CD4-positive, alpha-beta T cell treated with Interleukin-21 for 1 hour (primary cell): ENCODE data around the gene TTC16.
A peak's percentile ranks its signal among the peaks of the same experiment; 100 is the strongest.

Experiments
- DNase-seq: peaks from one replicate; pipeline ENCODE4 v3.0.0-alpha.2; 2020

TTC16 gene, protein sequence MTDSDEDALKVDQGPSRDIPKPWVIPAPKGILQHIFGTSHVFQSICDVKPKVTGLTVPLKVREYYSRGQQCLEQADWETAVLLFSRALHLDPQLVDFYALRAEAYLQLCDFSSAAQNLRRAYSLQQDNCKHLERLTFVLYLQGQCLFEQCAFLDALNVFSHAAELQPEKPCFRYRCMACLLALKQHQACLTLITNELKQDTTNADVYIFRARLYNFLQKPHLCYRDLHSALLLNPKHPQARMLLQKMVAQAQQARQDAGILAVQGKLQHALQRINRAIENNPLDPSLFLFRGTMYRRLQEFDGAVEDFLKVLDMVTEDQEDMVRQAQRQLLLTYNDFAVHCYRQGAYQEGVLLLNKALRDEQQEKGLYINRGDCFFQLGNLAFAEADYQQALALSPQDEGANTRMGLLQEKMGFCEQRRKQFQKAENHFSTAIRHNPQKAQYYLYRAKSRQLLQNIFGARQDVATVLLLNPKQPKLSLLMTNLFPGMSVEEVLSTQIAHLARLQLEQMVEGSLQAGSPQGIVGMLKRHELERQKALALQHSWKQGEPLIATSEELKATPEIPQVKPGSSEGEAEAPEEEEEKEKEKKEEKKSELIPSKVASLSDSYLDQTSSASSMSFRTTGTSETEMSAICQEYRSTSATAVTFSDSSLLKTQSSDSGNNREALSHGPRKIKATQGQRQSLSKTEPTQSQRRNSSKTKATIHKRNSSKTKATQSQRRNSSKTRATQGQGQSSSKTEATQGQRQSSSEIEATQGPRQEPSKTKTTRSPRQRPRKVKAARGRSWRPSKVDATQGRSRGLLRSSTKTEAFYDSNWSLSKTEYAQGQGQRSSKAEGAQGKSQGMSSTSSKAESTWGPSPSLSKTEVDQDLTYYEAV

DNA sequence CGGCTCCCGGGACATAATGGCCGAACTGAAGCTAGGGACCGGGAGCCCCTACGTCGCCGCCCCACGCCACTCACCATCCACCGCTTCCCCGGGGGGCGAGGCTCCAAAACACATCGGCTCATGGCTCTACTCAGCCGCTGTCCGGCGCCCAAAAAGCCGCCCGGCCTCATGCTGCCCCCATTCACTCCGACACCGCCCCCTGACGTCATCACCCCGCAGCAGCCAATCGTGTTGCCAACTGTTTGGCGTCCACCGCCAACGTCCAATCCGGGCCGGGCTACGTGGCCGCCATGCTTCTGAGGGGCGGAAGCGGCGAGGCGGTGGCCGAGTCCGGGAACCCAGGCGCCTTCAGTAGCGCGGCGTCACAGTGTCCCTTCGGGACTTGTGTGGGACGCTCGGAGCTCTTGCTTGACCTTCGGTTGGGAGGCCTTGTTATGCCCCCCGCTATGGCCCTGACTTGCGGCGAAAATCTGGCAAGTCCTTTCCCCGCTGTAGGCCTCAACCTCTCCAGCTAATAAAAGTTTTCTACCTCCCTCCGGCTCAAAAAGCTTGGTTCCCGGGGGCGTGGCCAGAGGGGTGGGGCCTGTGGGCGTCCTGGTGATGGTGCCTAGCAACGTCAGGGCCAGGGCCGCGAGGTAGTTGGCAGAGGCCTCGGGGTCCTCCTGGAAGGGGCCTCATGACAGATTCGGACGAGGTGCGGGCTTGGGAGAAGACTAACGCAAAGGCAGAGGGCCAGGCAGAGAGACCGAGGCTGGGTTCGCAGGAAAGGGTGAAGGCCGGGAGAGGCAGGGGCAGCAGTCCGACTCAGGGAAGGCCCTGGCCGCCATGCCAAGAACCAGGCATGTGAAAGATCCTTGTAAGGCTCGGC is at the start of gene TTC16, which contains the start of gene PTRH1:
TSS of gene TTC16 (plus strand) at position 610 of the 868 bp plus-strand sequence. CDS start at position 677, 67 bp downstream.
TSS of gene PTRH1 (minus strand) at position 194 of the 868 bp plus-strand sequence. CDS start at position 170, 24 bp downstream.
- peak; percentile 96 for DNase-seq

DNA sequence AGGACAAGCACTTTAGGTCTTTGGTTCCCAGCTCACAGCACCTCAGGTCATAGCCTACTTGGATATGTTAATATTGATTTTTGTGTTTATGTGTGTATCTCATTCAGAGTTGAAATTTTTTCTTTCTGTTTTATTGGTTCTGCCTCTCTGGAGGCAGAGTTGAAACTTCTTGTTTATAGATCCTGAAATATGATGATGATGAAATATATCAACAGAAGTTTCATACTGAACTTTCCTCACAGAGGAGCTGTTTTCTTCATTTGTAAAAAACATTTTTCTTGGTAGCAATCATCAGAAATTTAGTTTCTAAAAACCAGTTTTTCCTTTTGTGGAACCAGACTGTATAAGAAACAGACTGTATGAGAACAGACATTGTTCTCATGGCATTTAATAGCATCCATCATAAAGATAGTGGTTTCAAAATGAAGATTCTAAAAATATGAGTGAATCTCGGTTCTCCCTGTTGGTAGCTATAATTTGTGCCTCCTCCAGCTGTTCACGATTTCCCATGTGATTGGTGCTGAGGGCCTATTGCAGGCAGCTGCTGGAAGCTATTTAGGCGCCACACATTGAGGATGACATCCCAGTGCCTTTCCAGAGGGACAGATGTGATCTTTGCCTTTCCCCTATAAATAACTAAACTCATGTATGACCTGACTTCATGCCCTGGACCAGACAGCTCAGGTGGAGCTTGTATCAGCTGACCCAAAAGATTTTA is 48.6 kb upstream of the TTC16 start:
- DNase-seq = no peak

GRCh38 chr9:127667906-127668305 is 48.0 kb upstream of the TTC16 start:
- no peak for DNase-seq

- no peak for DNase-seq
Measured at GRCh38 chr9:127673234-127673633, 42.6 kb upstream of the TTC16 start.

DNA sequence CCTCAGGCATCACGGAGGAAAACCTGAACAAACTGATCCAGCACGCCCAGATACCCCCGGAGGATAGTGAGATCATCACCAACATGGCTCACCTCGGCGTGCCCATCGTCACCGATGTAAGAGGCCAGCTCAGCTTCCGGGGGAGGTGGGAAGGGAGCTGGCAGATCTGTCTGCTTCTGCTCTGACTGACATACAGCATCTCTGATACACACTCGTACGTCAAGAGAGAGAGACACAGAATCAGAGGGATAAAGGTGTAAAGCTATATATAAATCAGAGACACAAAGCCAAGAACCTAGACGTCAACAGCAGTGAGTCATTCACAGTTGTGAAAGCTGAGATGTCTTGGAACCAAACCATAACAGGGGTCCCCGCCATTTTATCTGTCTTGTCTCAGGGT is 39.2 kb upstream of the TTC16 start:
- DNase-seq = no peak

- DNase-seq = no peak
Measured at GRCh38 chr9:127679506-127679905, 36.4 kb upstream of the TTC16 start.

DNA sequence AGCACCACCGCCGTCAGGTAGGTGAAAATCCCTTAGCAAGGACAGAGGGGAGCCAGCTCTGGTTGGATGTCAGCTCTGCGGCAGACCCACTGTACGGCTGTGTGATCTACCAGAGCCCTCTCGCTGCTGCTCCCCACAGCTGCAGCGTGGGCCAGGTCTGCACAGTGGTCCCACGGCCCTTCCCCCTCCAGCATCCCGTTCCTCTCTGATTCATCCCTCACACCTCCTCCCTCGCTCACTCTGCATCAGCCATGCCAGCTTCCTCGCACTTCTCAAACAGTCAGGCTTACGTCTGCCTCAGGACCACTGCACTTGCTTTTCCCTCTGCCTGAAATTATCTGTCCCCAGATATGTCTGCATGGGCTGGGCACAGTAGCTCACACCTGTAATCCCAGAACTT is 35.7 kb upstream of the TTC16 start:
- no peak for DNase-seq

DNA sequence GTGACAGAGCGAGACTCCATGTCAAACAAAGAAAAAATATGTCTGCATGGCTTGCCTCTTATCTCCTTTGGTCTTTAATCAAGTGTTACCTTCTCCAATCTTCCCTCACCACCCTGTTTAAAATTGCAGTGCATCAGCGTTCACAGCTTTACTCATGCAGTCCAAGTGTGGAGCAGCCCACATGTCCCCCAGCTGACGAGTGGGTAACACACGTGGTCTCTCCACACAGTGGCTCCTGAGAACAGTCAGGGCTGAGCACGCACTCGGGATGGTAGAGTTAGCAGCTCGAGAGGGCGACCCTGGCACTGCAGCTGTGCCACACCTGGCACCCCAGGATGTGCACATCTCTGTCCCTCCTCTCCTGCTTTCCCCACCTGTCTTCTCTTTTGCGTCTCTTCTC is 35.0 kb upstream of the TTC16 start:
- no peak for DNase-seq

DNA sequence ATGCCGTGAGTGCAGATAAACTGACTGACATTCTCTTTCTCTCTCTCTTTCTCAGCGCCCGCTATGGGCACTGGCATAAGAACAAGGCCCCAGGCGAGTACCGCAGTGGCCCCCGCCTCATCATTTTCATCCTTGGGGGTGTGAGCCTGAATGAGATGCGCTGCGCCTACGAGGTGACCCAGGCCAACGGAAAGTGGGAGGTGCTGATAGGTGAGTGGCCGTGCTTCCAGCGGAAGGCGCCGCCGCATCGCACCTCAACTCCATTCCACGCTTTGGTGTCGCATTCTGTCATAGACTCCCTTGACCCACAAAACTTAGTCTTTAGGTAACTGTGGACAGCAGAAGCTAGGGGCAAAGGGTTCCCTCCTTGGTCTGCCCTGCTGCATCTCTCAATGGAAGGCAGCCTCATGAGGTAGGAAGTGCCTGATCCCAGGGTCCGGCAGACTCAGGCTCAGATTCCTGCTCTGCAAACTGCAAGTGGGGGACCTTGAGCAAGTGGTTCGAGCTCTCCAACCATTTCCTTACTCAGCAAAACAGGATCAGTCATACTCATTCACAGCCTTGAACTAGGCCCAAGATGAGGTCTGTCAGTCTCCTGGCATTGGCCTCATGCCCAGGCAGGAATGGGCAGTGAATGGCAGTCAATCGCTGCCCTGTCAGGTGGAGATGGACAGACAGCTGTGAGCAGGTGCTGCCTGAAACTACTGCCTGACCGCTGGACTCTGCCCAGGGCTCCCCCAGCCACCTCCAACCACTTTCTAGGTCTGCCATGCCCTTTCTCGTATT is 33.3 kb upstream of the TTC16 start:
- no peak for DNase-seq

- DNase-seq = no peak
Measured at GRCh38 chr9:127683723-127684122, 32.2 kb upstream of the TTC16 start.

GRCh38 chr9:127684576-127684975 is 31.3 kb upstream of the TTC16 start:
- no peak for DNase-seq

DNA sequence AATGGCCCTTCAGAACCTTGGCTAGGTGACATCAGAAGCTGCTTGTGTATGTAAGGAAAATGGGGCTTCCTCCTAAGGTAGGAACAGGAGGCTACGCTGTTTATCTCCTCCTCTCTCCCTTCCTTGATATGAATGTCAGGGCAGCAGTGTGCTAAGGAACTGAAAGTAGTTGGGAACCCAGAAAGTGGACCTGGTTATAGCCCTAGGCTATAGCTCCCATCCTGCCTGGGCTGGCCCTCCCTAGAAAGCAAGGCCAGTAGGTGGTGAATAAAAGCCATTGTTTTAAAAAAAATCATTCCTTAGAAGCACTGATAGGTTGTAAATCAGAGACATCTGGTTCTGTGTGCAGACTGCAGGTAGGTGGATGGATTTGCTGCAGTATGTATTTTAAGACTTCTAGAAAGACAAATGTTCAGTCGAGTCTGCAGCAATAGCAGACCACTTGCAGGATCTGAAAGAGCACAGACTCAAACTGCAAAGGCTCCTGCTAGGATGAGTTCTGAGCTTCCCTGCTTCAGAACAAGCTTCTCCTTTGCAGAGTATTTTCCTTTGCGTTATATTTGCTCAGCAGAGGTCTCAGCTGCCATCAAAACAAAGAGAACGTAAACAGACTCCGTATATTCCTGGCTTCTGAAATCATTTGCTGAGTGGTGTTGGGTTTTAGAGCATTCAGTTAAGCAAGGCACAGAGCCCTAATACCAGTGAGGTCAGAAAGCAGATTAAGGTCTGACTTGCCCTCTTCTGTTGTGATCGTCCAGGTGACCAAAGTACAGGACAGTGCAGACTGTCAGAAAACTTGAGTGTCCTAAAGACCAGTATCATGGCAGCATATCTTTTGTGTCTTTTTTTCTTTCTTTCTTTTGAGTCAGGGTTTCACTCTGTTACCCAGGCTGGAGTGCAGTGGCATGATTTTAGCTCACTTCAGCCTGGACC is 29.2 kb upstream of the TTC16 start:
- DNase-seq = no peak

- no peak for DNase-seq
Measured at GRCh38 chr9:127689329-127690000, 26.4 kb upstream of the TTC16 start.

DNA sequence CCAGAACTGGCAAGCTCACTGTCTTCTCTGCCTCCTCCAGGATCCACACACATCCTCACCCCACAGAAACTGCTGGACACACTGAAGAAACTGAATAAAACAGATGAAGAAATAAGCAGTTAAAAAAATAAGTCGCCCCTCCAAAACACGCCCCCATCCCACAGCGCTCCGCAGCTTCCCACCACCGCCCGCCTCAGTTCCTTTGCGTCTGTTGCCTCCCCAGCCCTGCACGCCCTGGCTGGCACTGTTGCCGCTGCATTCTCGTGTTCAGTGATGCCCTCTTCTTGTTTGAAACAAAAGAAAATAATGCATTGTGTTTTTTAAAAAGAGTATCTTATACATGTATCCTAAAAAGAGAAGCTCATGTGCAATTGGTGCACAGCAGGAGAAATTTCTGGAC is 25.1 kb upstream of the TTC16 start:
- no peak for DNase-seq

- DNase-seq = no peak
Measured at GRCh38 chr9:127692071-127692470, 23.8 kb upstream of the TTC16 start.

- no peak for DNase-seq
Measured at GRCh38 chr9:127693143-127693542, 22.7 kb upstream of the TTC16 start.

DNA sequence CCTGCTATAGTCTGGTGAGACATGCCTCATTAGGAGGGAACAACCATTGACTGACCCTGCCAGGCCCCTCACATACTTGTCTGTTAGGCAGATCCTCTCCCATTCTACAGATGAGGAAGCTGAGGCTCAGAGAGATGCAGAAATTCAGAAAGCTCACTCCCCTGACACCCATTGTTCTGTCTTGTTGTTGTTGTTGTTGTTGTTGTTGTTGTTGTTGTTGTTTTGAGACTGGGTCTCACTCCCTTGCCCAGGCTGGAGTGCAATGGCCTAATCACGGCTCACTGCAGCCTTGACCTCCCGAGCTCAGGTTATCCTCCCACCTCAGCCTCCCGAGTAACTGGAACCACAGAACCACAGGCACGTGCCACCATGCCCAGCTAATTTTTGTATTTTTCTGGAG is 22.2 kb upstream of the TTC16 start:
- DNase-seq = no peak

DNA sequence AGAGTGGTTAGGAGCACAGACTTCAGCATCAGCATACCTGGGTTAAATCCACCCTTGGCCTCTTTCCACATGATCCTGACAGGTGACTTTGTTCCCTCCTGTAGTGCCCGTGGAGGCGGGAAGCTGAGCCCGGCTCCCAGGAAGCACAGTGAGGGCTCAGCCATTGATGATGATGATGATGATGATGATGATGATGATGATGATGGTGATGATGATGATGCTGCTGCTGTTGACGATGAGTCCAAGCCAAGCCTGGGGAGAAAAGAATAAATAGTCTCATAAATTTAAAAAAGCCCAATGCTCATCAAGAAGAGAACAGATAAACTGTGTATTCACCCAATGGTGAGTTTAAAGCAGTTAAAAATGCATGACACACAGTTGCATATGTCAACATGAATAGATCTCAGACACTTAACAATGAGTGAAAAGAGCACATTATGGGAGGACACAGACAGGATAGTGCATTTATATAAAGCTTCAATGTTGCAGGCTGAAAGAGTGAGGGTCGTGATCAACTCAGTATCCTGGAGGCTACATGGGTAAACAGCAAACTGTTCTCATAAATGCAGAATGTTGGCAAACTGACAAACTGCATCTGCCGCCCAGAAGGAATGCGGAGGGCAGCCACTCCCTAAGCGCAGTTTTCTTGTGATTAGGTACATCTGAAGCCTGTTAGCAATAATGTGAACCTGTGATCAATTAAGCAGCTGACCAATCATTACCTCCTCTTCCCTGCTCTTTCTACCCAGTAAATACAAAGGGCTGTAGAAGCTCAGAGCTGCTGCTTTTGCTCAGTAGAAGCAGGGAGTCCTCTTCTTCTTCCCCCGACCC is 20.8 kb upstream of the TTC16 start:
- DNase-seq = no peak

DNA sequence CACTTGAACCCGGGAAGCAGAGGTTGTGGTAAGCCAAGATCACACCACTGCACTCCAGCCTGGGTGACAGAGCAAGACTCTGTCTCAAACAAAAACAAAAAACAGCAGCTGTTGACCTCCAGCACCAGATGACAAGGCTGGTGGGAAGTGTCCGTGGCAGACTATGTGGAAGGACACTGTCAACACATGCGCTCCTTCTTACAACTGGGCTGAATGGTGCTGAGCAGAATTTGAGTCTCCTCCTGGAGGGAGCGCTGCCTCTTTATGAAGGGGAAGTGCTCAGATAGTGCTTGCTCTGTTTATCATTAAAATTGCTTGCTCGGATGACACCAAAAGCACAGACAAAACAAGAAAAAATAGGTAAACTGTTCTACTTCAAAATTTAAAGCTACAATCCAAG is 18.3 kb upstream of the TTC16 start:
- DNase-seq = no peak
